ENCODE data around the gene PHAF1.

PHAF1 gene

GRCh38 chr16:67196881-67197280 lies 87.1 kb downstream of the PHAF1 start:
- peak; percentile 35 for DNase-seq (ENCODE audit: low spot score)

- no peak for DNase-seq (ENCODE audit: low spot score)
These were observed 88.0 kb downstream of the PHAF1 start for GRCh38 chr16:67197704-67198103.
